K562 (cell line): ENCODE measurements around the gene KRTAP9-8. TPM values are rescaled to one million over a fixed set of nuclear protein-coding genes. Genes with fewer than 3 reads are reported as not detected.

ENCODE experiments used
- ATAC-seq: fragments of 200-7000 bp; cut with Tn5 transposase; 3 replicates; pipeline ENCODE4 v1.9.1; 2020; ENCODE audit warnings: moderate library complexity
- BruUV-seq: library from RNA; stranded (reverse); fragments of 400-500 nt; replicated peaks from 2 replicates; lab custom pipeline; 2021; lab: Mats Ljungman, UMichigan
- CTCF ChIA-PET: fragments of 300-600 bp; formaldehyde crosslinking; extraction: SDS; loops from one replicate; lab custom pipeline; 2021; ENCODE audit warnings: low intra/inter-chr PET ratio; lab: Yijun Ruan, JAX
- POLR2A ChIA-PET: fragments of 300-600, 350-650 bp; sonication (Branson Sonifier 250); formaldehyde crosslinking; extraction: SDS; loops from one replicate; lab custom pipeline; 2021; ENCODE audit warnings: antibody characterized with exemption, inconsistent platforms; lab: Yijun Ruan, JAX
- DNase-seq, 4 experiments: peaks; one replicate each; pipeline versions ENCODE4 v3.0.0 to v3.0.0-alpha.2; 2011 to 2018; ENCODE audit warnings: low spot score in 3 of 4, mixed read lengths in 3 of 4; ENCODE audit errors: extremely low read depth in 1 of 4
- FAIRE-seq: peaks from 2 replicates; lab custom pipeline; 2011; peaks lifted over from hg19 to GRCh38; lab: Jason Lieb, UNC
- H2AFZ ChIP-seq: 2 replicates; pipeline ENCODE4 v1.6.0; 2011; ENCODE audit warnings: low read depth, low read length, control low read depth, inconsistent platforms
- H3K27ac ChIP-seq: fragments of 200-600 bp; 3 replicates; pipeline ENCODE4 v1.8.0; 2011; ENCODE audit warnings: low read depth, mild to moderate bottlenecking, control low read depth, inconsistent platforms, low read length, moderate library complexity, mixed read lengths; ENCODE audit errors: extremely low read depth
- H3K27me3 ChIP-seq, 2 experiments: fragments of 300-600 bp in 1 of 2; 2 replicates in 1 of 2; 3 replicates in 1 of 2; pipeline versions ENCODE4 v1.6.0 to v1.8.0; 2011; ENCODE audit warnings: inconsistent platforms in 2 of 2, low read length in 2 of 2, mild to moderate bottlenecking in 1 of 2, mixed read lengths in 1 of 2, moderate library complexity in 1 of 2; ENCODE audit not compliant: control insufficient read depth in 2 of 2, insufficient read depth in 2 of 2
- H3K36me3 ChIP-seq: fragments of 300-600 bp; 3 replicates; pipeline ENCODE4 v1.8.0; 2011; ENCODE audit warnings: mild to moderate bottlenecking, low read length, inconsistent platforms; ENCODE audit not compliant: control insufficient read depth, insufficient read depth
- H3K4me1 ChIP-seq, 2 experiments: fragments of 200-600 bp in 1 of 2; replicated peaks in 1 of 2; 2 replicates in 1 of 2; 3 replicates in 1 of 2; pipeline versions ENCODE4 v1.5.1 to v1.8.0; 2011; ENCODE audit warnings: inconsistent platforms in 2 of 2, low read length in 2 of 2, mild to moderate bottlenecking in 1 of 2, mixed read lengths in 1 of 2, moderate library complexity in 1 of 2; ENCODE audit not compliant: control insufficient read depth in 2 of 2, insufficient read depth in 2 of 2
- H3K4me2 ChIP-seq: 2 replicates; pipeline ENCODE4 v1.6.1; 2011; ENCODE audit warnings: low read length, control low read depth, inconsistent platforms, mixed read lengths; ENCODE audit not compliant: insufficient read depth
- H3K4me3 ChIP-seq: fragments of 200-600 bp; sonication (generic), shearing (Covaris generic); 2 replicates; pipeline ENCODE4 v1.5.1; 2016; ENCODE audit warnings: control low read depth, inconsistent platforms
- H3K79me2 ChIP-seq: fragments of 200-600 bp; 3 replicates; pipeline ENCODE4 v1.8.0; 2011; ENCODE audit warnings: low read length, inconsistent platforms; ENCODE audit not compliant: control insufficient read depth, insufficient read depth
- H3K9ac ChIP-seq, 2 experiments: 2 replicates each; pipeline versions ENCODE4 v1.6.0 to v1.6.1; 2011; ENCODE audit warnings: low read depth in 2 of 2, low read length in 2 of 2, control low read depth in 1 of 2, inconsistent platforms in 1 of 2, mild to moderate bottlenecking in 1 of 2, mixed read lengths in 1 of 2; ENCODE audit not compliant: insufficient read depth in 1 of 2
- H3K9me1 ChIP-seq: one replicate; pipeline ENCODE4 v1.6.0; 2011; ENCODE audit warnings: inconsistent platforms, mild to moderate bottlenecking, low read length, moderate library complexity; ENCODE audit not compliant: control insufficient read depth, insufficient read depth
- H3K9me3 ChIP-seq: replicated peaks from 2 replicates; pipeline ENCODE4 v1.5.1; 2011; ENCODE audit warnings: low read depth, low read length, inconsistent platforms; ENCODE audit not compliant: control insufficient read depth, insufficient read depth
- H4K20me1 ChIP-seq: replicated peaks from 2 replicates; pipeline ENCODE4 v1.6.1; 2011; ENCODE audit warnings: low read length, inconsistent platforms, mixed read lengths; ENCODE audit not compliant: control insufficient read depth, insufficient read depth
- BMI1 ChIP-seq: fragments of 150-350 bp; IDR thresholded peaks from 2 replicates; pipeline ENCODE4 v1.6.1; 2014; ENCODE audit warnings: low read length
- FOXJ3 ChIP-seq: sonication (generic); formaldehyde crosslinking; IDR thresholded peaks from 2 replicates; pipeline ENCODE4 v1.4.0; 2020; ENCODE audit warnings: mild to moderate bottlenecking, missing genetic modification reagents
- NFE2L1 ChIP-seq: fragments of 450-650 bp; IDR thresholded peaks from 2 replicates; pipeline ENCODE4 v1.6.1; 2016; ENCODE audit warnings: missing genetic modification characterization, low read depth, mild to moderate bottlenecking, missing compliant biosample characterization, moderate library complexity, borderline replicate concordance
- POU5F1 ChIP-seq: fragments of 150-350 bp; IDR thresholded peaks from 2 replicates; pipeline ENCODE4 v1.6.1; 2014; ENCODE audit warnings: borderline replicate concordance, low read length, low read depth, mild to moderate bottlenecking; ENCODE audit not compliant: partially characterized antibody
- SP2 ChIP-seq: IDR thresholded peaks from 2 replicates; pipeline ENCODE4 v1.6.1; 2011; ENCODE audit warnings: mild to moderate bottlenecking, low read depth, low read length, moderate library complexity; ENCODE audit not compliant: poor library complexity, severe bottlenecking; ENCODE audit errors: extremely low read depth
- SRSF3 ChIP-seq: fragments of 200-400 bp; formaldehyde crosslinking; IDR thresholded peaks from 2 replicates; pipeline ENCODE4 v1.6.1; 2016; ENCODE audit warnings: mild to moderate bottlenecking, low read length, moderate library complexity; ENCODE audit not compliant: insufficient read depth
- SRSF7 ChIP-seq: fragments of 200-400 bp; formaldehyde crosslinking; optimal IDR thresholded peaks from 2 replicates; pipeline ENCODE3; 2017; ENCODE audit warnings: mild to moderate bottlenecking, low read depth, low read length
- ZNF124 ChIP-seq: sonication (generic); formaldehyde crosslinking; IDR thresholded peaks from 2 replicates; pipeline ENCODE4 v1.8.1; 2022; ENCODE audit warnings: missing genetic modification reagents
- ZNF395 ChIP-seq: fragments of 200-800 bp; sonication (Bioruptor generic); IDR thresholded peaks from 2 replicates; pipeline ENCODE4 v1.6.1; 2017; ENCODE audit warnings: missing genetic modification characterization, missing compliant biosample characterization
- WGBS: fragments of 100-300 bp; shearing (Covaris generic); methylation state at CpG from one replicate; pipeline ENCODE4 v1.1.6; 2016; ENCODE audit warnings: low coverage, mixed read lengths; ENCODE audit not compliant: insufficient coverage; ENCODE audit errors: missing lambda C conversion rate; 5-methylcytosine and 5-hydroxymethylcytosine counted together
- in situ Hi-C: fragments of 300-500 bp; cut with MboI; formaldehyde crosslinking; loops from 4 replicates; pipeline ENCODE4 v1.15.0; 2018; ENCODE audit warnings: inconsistent platforms, mixed read lengths
- intact Hi-C: fragments of 100-400 bp; cut with micrococcal nuclease; formaldehyde crosslinking; loops from 2 replicates; pipeline ENCODE4 v1.14.2; 2022
- polyA plus RNA-seq, 8 experiments: library from polyadenylated mRNA; depleted of rRNA in 4 of 8; stranded (reverse) in 5 of 8; unstranded in 3 of 8; fragments of >200 nt; fragmentation: Nextera tagmentation in 2 of 8; fragmentation: Illumina TruSeq in 1 of 8; extraction: Ambion mirVana in 2 of 8; extraction: Trizol in 1 of 8; gene quantifications; 2 replicates each; pipeline versions ENCODE4 v1.2.1 to v1.2.3, GENCODE V29; 2011 to 2014; ENCODE audit warnings: inconsistent platforms in 1 of 8, missing spikeins in 1 of 8
- total RNA-seq, 7 experiments: library from RNA; depleted of rRNA in 6 of 7; stranded (reverse); fragments of >200 nt in 6 of 7; fragmentation: Illumina TruSeq in 2 of 7; extraction: Trizol in 2 of 7; gene quantifications; 2 replicates each; pipeline versions ENCODE4 v1.2.1 to v1.2.3, GENCODE V29; 2011 to 2021; ENCODE audit warnings: low replicate concordance in 1 of 7
- TF ChIP-seq, protein P1 (sequence below): fragments of 250-450 bp; sonication (Bioruptor Pico); IDR thresholded peaks from 2 replicates; pipeline ENCODE4 v1.8.0; 2021; ENCODE audit warnings: moderate library complexity, mild to moderate bottlenecking, inconsistent platforms
- TF ChIP-seq, protein P2 (sequence below), 2 experiments: IDR thresholded peaks in 1 of 2; conservative IDR thresholded peaks in 1 of 2; 2 replicates each; pipeline ENCODE4 v1.6.1; 2016; ENCODE audit warnings: low read depth in 2 of 2, mild to moderate bottlenecking in 1 of 2, missing compliant biosample characterization in 1 of 2, missing genetic modification characterization in 1 of 2, moderate library complexity in 1 of 2
- TF ChIP-seq, protein P3 (sequence below): sonication (generic); formaldehyde crosslinking; IDR thresholded peaks from 2 replicates; pipeline ENCODE4 v1.8.1; 2022; ENCODE audit warnings: missing genetic modification reagents

KRTAP9-8 gene
- total and polyA plus RNA-seq, 9 of the 15 experiments (the other 6 are each of a cell fraction or from before 2014, with no cell fraction given) = not detected

- no peaks in the 10 kb centered on the region for H3K4me1 ChIP-seq
These were observed 25.4 kb downstream of the KRTAP9-8 start for GRCh38 chr17:41263212-41263611.

More at GRCh38 chr17:41263212-41263611, 25.4 kb downstream of the KRTAP9-8 start:
- no peaks in the 10 kb centered on the region for H3K9me1 ChIP-seq
- no peak overlapping the region for H2AFZ ChIP-seq
- no peaks in the 10 kb centered on the region for H4K20me1 ChIP-seq
- intact Hi-C loops = no loop called here
- WGBS = 0% methylated on average over 1 of the region's 2 CpGs
- ChIA-PET POLR2A (no interaction called here), CTCF (no interaction called here)
- no peak overlapping the region for H3K27ac ChIP-seq
- H3K9ac ChIP-seq = no peak overlapping the region
- no peak overlapping the region for H3K4me3 ChIP-seq
- in situ Hi-C loops = no loop called here
- DNase-seq (peak in 2 of 4 experiments; percentile 1), FAIRE-seq (no peak), ATAC-seq (no peak)
- no peaks in the 10 kb centered on the region for H3K79me2 ChIP-seq
- no peaks in the 10 kb centered on the region for H3K36me3 ChIP-seq
- no TSS peak for BruUV-seq
- H3K27me3 ChIP-seq = no peaks in the 10 kb centered on the region
- H3K4me2 ChIP-seq = no peak overlapping the region
- TF ChIP-seq, protein P1, sequence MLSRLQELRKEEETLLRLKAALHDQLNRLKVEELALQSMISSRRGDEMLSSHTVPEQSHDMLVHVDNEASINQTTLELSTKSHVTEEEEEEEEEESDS (CRISPR knock-in tag) = no peak
- TF ChIP-seq FOXJ3 (CRISPR knock-in tag) (no peak), POU5F1 (no peak), BMI1 (no peak), SP2 (no peak), SRSF7 (no peak), ZNF124 (CRISPR knock-in tag) (no peak), ZNF395 (CRISPR knock-in tag) (no peak), SRSF3 (no peak), NFE2L1 (no peak)
- TF ChIP-seq, protein P2, sequence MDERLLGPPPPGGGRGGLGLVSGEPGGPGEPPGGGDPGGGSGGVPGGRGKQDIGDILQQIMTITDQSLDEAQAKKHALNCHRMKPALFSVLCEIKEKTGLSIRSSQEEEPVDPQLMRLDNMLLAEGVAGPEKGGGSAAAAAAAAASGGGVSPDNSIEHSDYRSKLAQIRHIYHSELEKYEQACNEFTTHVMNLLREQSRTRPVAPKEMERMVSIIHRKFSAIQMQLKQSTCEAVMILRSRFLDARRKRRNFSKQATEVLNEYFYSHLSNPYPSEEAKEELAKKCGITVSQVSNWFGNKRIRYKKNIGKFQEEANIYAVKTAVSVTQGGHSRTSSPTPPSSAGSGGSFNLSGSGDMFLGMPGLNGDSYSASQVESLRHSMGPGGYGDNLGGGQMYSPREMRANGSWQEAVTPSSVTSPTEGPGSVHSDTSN (CRISPR knock-in tag; IDR thresholded peaks at IDR 0.05; ENCODE audit: low read depth) = no peak
- TF ChIP-seq, protein P2 (tag; conservative IDR thresholded peaks at IDR 0.05; ENCODE audit: low read depth) = no peak
- TF ChIP-seq, protein P3, sequence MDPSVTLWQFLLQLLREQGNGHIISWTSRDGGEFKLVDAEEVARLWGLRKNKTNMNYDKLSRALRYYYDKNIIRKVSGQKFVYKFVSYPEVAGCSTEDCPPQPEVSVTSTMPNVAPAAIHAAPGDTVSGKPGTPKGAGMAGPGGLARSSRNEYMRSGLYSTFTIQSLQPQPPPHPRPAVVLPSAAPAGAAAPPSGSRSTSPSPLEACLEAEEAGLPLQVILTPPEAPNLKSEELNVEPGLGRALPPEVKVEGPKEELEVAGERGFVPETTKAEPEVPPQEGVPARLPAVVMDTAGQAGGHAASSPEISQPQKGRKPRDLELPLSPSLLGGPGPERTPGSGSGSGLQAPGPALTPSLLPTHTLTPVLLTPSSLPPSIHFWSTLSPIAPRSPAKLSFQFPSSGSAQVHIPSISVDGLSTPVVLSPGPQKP (CRISPR knock-in tag) = no peak
- H3K9me3 ChIP-seq = no peaks in the 10 kb centered on the region
